SK-N-SH (cell line): ENCODE data around the gene NR3C1. TPM values are rescaled to one million over a fixed set of nuclear protein-coding genes. Genes with fewer than 3 reads are reported as not detected.

ENCODE experiments used
- CTCF ChIA-PET: fragments of 300-600, 350-600 bp; formaldehyde crosslinking; extraction: SDS; loops from one replicate; lab custom pipeline; 2021; lab: Yijun Ruan, JAX
- POLR2A ChIA-PET: fragments of 350-600 bp; sonication (Branson Sonifier 250); formaldehyde crosslinking; extraction: SDS; loops from one replicate; lab custom pipeline; 2020; ENCODE audit warnings: antibody characterized with exemption, inconsistent platforms; lab: Yijun Ruan, JAX
- DNase-seq: peaks from one replicate; pipeline ENCODE4 v3.0.0; 2012
- H2AFZ ChIP-seq: fragments of 200-600 bp; sonication (generic); 2 replicates; pipeline ENCODE4 v1.8.1; 2016; ENCODE audit warnings: antibody characterized with exemption, mild to moderate bottlenecking, low read depth
- H3F3A ChIP-seq: fragments of 200-600 bp; sonication (generic); replicated peaks from 2 replicates; pipeline ENCODE3; 2016; ENCODE audit warnings: antibody characterized with exemption, mild to moderate bottlenecking; ENCODE audit not compliant: insufficient read depth
- H3K27ac ChIP-seq, 2 experiments: fragments of 200-500 bp in 1 of 2; fragments of 200-600 bp in 1 of 2; sonication (Bioruptor generic) in 1 of 2; sonication (generic), shearing (Covaris generic) in 1 of 2; 2 replicates each; pipeline versions ENCODE4 v1.5.1 to v1.6.1; 2014 to 2016; ENCODE audit warnings: low read depth in 2 of 2, inconsistent platforms in 1 of 2, low read length in 1 of 2, mild to moderate bottlenecking in 1 of 2, mixed read lengths in 1 of 2
- H3K27me3 ChIP-seq: fragments of 200-600 bp; sonication (generic), shearing (Covaris generic); 2 replicates; pipeline ENCODE4 v1.6.1; 2016; ENCODE audit warnings: mixed run types; ENCODE audit not compliant: insufficient read depth
- H3K36me3 ChIP-seq, 2 experiments: fragments of 200-500 bp in 1 of 2; fragments of 200-600 bp in 1 of 2; sonication (Bioruptor generic) in 1 of 2; sonication (generic) in 1 of 2; replicated peaks in 1 of 2; 2 replicates each; pipeline versions ENCODE3 to v1.5.1; 2014 to 2016; ENCODE audit warnings: low read length in 1 of 2, mild to moderate bottlenecking in 1 of 2; ENCODE audit not compliant: insufficient read depth in 2 of 2, control insufficient read depth in 1 of 2
- H3K4me1 ChIP-seq, 2 experiments: fragments of 200-500 bp in 1 of 2; fragments of 200-600 bp in 1 of 2; sonication (Bioruptor generic) in 1 of 2; sonication (generic), shearing (Covaris generic) in 1 of 2; 2 replicates each; pipeline versions ENCODE4 v1.5.1 to v1.6.1; 2014 to 2016; ENCODE audit warnings: low read depth in 1 of 2, low read length in 1 of 2, mixed run types in 1 of 2; ENCODE audit not compliant: insufficient read depth in 2 of 2, control insufficient read depth in 1 of 2
- H3K4me2 ChIP-seq: fragments of 200-600 bp; sonication (generic), shearing (Covaris generic); 2 replicates; pipeline ENCODE4 v1.6.1; 2017; ENCODE audit warnings: mixed run types
- H3K4me3 ChIP-seq, 2 experiments: fragments of 200-500 bp in 1 of 2; fragments of 200-600 bp in 1 of 2; sonication (Bioruptor generic) in 1 of 2; sonication (generic), shearing (Covaris generic) in 1 of 2; 2 replicates each; pipeline versions ENCODE4 v1.5.1 to v1.8.1; 2014 to 2016; ENCODE audit warnings: low read depth in 2 of 2, inconsistent platforms in 1 of 2, low read length in 1 of 2, mild to moderate bottlenecking in 1 of 2, mixed read lengths in 1 of 2, moderate library complexity in 1 of 2
- H3K79me2 ChIP-seq: fragments of 200-600 bp; sonication (generic); 2 replicates; pipeline ENCODE4 v1.8.1; 2017; ENCODE audit warnings: mild to moderate bottlenecking; ENCODE audit not compliant: insufficient read depth
- H3K9ac ChIP-seq: fragments of 200-600 bp; sonication (generic); 2 replicates; pipeline ENCODE4 v1.6.1; 2017; ENCODE audit warnings: mixed run types
- H3K9me2 ChIP-seq: fragments of 200-600 bp; sonication (generic); 2 replicates; pipeline ENCODE4 v1.6.1; 2017; ENCODE audit warnings: mixed run types
- H3K9me3 ChIP-seq: fragments of 200-600 bp; sonication (generic); 2 replicates; pipeline ENCODE4 v1.6.1; 2017; ENCODE audit warnings: mixed run types, mild to moderate bottlenecking, moderate library complexity
- H4K20me1 ChIP-seq: fragments of 200-600 bp; sonication (generic); 2 replicates; pipeline ENCODE4 v1.6.1; 2017; ENCODE audit warnings: mild to moderate bottlenecking, mixed run types; ENCODE audit not compliant: insufficient read depth
- ELF1 ChIP-seq: IDR thresholded peaks from 2 replicates; pipeline ENCODE4 v1.4.0; 2012
- FOSL2 ChIP-seq: IDR thresholded peaks from 2 replicates; pipeline ENCODE4 v1.4.0; 2012; ENCODE audit warnings: low read depth, mild to moderate bottlenecking, moderate library complexity, borderline replicate concordance
- FOXM1 ChIP-seq: IDR thresholded peaks from 2 replicates; pipeline ENCODE4 v1.4.0; 2012; ENCODE audit warnings: low read depth, mild to moderate bottlenecking
- GATA2 ChIP-seq: sonication (generic); formaldehyde crosslinking; IDR thresholded peaks from 2 replicates; pipeline ENCODE4 v1.5.0; 2020; ENCODE audit warnings: mild to moderate bottlenecking, missing genetic modification reagents
- JUND ChIP-seq: IDR thresholded peaks from 2 replicates; pipeline ENCODE4 v1.4.0; 2012
- MEF2A ChIP-seq: IDR thresholded peaks from 2 replicates; pipeline ENCODE4 v1.4.0; 2012; ENCODE audit warnings: low read depth, borderline replicate concordance
- MXI1 ChIP-seq: IDR thresholded peaks from 2 replicates; pipeline ENCODE4 v1.6.1; 2012; ENCODE audit warnings: mild to moderate bottlenecking, low read depth, low read length, improper control_type of control experiment
- NFIC ChIP-seq: IDR thresholded peaks from 2 replicates; pipeline ENCODE4 v1.4.0; 2012; ENCODE audit warnings: borderline replicate concordance
- RXRA ChIP-seq: IDR thresholded peaks from 2 replicates; pipeline ENCODE4 v1.4.0; 2012; ENCODE audit warnings: low read depth, mild to moderate bottlenecking, borderline replicate concordance
- TCF12 ChIP-seq: IDR thresholded peaks from 2 replicates; pipeline ENCODE4 v1.4.0; 2012
- WGBS: methylation state at CpG from one replicate; pipeline ENCODE4 v1.1.6; 2017; ENCODE audit warnings: low lambda C conversion rate; 5-methylcytosine and 5-hydroxymethylcytosine counted together
- polyA plus RNA-seq, 3 experiments: library from polyadenylated mRNA; depleted of rRNA; stranded (reverse); fragments of >200 nt; gene quantifications; 2 replicates each; pipeline ENCODE4 v1.2.3, GENCODE V29; 2012
- TF ChIP-seq, protein P1 (sequence below): IDR thresholded peaks from 2 replicates; pipeline ENCODE4 v1.6.1; 2012; ENCODE audit warnings: mild to moderate bottlenecking, low read depth, low read length, moderate library complexity
- TF ChIP-seq, protein P2 (sequence below): IDR thresholded peaks from 2 replicates; pipeline ENCODE4; 2012
- TF ChIP-seq, protein P3 (sequence below): IDR thresholded peaks from 2 replicates; pipeline ENCODE4 v1.4.0; 2012; ENCODE audit warnings: low read depth, borderline replicate concordance
- TF ChIP-seq, protein P4 (sequence below): IDR thresholded peaks from 2 replicates; pipeline ENCODE4 v1.4.0; 2012; ENCODE audit warnings: low read depth, borderline replicate concordance
- TF ChIP-seq, protein P5 (sequence below): IDR thresholded peaks from 2 replicates; pipeline ENCODE4 v1.4.0; 2012; ENCODE audit warnings: low read depth

The NR3C1 gene
- polyA plus RNA-seq, 1 of the 3 experiments (the other 2 are of a cell fraction), result 7.1 TPM

DNA sequence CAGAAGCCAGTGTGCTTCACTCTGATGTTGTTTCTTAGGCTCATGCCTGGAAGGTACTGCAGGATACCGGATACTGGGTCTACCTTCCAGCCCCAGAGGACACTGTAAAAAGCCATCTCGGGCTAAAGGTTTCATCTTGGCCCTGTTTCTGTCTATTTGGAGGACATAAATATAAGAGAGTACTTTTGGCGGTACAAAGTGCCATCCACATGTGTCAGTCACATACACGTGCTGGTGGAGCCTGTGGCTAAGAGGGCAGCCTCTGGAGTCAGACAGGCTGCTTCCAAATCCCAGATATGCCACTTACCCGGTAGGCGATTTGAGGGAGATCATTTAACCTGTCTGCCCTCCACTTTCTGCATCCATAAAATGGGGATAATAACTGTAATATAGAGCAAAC is 160.4 kb downstream of the NR3C1 start (continued):
- TF ChIP-seq, protein P1, sequence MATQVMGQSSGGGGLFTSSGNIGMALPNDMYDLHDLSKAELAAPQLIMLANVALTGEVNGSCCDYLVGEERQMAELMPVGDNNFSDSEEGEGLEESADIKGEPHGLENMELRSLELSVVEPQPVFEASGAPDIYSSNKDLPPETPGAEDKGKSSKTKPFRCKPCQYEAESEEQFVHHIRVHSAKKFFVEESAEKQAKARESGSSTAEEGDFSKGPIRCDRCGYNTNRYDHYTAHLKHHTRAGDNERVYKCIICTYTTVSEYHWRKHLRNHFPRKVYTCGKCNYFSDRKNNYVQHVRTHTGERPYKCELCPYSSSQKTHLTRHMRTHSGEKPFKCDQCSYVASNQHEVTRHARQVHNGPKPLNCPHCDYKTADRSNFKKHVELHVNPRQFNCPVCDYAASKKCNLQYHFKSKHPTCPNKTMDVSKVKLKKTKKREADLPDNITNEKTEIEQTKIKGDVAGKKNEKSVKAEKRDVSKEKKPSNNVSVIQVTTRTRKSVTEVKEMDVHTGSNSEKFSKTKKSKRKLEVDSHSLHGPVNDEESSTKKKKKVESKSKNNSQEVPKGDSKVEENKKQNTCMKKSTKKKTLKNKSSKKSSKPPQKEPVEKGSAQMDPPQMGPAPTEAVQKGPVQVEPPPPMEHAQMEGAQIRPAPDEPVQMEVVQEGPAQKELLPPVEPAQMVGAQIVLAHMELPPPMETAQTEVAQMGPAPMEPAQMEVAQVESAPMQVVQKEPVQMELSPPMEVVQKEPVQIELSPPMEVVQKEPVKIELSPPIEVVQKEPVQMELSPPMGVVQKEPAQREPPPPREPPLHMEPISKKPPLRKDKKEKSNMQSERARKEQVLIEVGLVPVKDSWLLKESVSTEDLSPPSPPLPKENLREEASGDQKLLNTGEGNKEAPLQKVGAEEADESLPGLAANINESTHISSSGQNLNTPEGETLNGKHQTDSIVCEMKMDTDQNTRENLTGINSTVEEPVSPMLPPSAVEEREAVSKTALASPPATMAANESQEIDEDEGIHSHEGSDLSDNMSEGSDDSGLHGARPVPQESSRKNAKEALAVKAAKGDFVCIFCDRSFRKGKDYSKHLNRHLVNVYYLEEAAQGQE, result no peak
- TF ChIP-seq TCF12 (no peak), FOXM1 (no peak), RXRA (no peak), GATA2 (CRISPR knock-in tag) (no peak), ELF1 (no peak)

DNA sequence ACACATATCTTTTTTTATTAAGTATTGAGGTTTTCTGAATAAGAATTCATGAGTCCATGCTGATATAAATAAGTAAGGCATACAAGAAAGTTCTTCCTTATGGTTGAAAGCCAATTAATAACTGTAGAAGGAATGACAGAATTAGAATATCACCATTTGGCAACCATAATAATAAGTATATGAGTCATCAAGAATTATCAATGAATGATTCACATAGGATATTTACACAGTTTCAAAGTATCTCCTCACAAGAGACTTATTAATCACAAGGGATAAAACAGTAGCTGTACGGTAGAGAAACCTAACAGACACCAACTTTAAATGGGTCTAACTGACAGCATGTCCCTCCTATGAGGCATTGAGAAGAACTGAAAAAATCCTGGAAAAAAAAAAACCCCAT is 161.6 kb downstream of the NR3C1 start:
- peak overlapping the region; percentile 11 to 95; a peak in 3 of 4 replicates for H3K27ac ChIP-seq
- H3K4me3 ChIP-seq, result no peak overlapping the region
- H3F3A ChIP-seq, result peaks cover 35% of the 10 kb centered on the region
- 0% methylated on average over 1 of the region's 1 CpG for WGBS
- H2AFZ ChIP-seq, result no peak overlapping the region
- no peaks in the 10 kb centered on the region for H4K20me1 ChIP-seq
- TF ChIP-seq FOSL2, result peak; percentile 53; the same call in 1 of the 2 replicates
- TF ChIP-seq ELF1, result no peak
- TF ChIP-seq, protein P2, sequence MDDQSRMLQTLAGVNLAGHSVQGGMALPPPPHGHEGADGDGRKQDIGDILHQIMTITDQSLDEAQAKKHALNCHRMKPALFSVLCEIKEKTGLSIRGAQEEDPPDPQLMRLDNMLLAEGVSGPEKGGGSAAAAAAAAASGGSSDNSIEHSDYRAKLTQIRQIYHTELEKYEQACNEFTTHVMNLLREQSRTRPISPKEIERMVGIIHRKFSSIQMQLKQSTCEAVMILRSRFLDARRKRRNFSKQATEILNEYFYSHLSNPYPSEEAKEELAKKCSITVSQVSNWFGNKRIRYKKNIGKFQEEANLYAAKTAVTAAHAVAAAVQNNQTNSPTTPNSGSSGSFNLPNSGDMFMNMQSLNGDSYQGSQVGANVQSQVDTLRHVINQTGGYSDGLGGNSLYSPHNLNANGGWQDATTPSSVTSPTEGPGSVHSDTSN, result peak; percentile 46
- TF ChIP-seq, protein P3, sequence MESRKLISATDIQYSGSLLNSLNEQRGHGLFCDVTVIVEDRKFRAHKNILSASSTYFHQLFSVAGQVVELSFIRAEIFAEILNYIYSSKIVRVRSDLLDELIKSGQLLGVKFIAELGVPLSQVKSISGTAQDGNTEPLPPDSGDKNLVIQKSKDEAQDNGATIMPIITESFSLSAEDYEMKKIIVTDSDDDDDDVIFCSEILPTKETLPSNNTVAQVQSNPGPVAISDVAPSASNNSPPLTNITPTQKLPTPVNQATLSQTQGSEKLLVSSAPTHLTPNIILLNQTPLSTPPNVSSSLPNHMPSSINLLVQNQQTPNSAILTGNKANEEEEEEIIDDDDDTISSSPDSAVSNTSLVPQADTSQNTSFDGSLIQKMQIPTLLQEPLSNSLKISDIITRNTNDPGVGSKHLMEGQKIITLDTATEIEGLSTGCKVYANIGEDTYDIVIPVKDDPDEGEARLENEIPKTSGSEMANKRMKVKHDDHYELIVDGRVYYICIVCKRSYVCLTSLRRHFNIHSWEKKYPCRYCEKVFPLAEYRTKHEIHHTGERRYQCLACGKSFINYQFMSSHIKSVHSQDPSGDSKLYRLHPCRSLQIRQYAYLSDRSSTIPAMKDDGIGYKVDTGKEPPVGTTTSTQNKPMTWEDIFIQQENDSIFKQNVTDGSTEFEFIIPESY, result no peak
- TF ChIP-seq, protein P4, sequence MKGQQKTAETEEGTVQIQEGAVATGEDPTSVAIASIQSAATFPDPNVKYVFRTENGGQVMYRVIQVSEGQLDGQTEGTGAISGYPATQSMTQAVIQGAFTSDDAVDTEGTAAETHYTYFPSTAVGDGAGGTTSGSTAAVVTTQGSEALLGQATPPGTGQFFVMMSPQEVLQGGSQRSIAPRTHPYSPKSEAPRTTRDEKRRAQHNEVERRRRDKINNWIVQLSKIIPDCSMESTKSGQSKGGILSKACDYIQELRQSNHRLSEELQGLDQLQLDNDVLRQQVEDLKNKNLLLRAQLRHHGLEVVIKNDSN, result no peak
- peak; percentile 34; the same call in 1 of the 2 replicates for TF ChIP-seq NFIC
- TF ChIP-seq JUND, result peak; percentile 33; the same call in 1 of the 2 replicates
- TF ChIP-seq MXI1, result no peak
- no peak for TF ChIP-seq MEF2A
- TF ChIP-seq, protein P5, sequence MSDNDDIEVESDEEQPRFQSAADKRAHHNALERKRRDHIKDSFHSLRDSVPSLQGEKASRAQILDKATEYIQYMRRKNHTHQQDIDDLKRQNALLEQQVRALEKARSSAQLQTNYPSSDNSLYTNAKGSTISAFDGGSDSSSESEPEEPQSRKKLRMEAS, result no peak
- H3K9me3 ChIP-seq, result no peaks in the 10 kb centered on the region
- peaks cover 2 to 42% of the 10 kb centered on the region in 2 experiments; a peak in 3 of 4 replicates for H3K4me1 ChIP-seq
- H3K27me3 ChIP-seq, result no peaks in the 10 kb centered on the region
- ChIA-PET POLR2A (no interaction called here), CTCF (no interaction called here)
- no peaks in the 10 kb centered on the region for H3K79me2 ChIP-seq
- no peaks in the 10 kb centered on the region for H3K36me3 ChIP-seq
- no peak overlapping the region for H3K4me2 ChIP-seq
- no peak for DNase-seq
- no peaks in the 10 kb centered on the region for H3K9me2 ChIP-seq
- no peak overlapping the region for H3K9ac ChIP-seq
